Fibroblast of villous mesenchyme (primary cell): ENCODE data around the gene FXR2. TPM values are rescaled to one million over a fixed set of nuclear protein-coding genes. Genes with fewer than 3 reads are reported as not detected.
"Not testable (repeated sequence)": the region's sequence is repeated elsewhere in the genome, so short reads cannot be mapped to it uniquely, and the experiment has no call there.

ENCODE experiments used
- DNase-seq: peaks from one replicate; pipeline ENCODE4 v3.0.0-alpha.2; 2010; ENCODE audit warnings: low read depth
- H3K4me3 ChIP-seq: 2 replicates; pipeline ENCODE4 v1.5.1; 2011; ENCODE audit warnings: low read depth, mild to moderate bottlenecking, low read length
- CTCF ChIP-seq: IDR thresholded peaks from 2 replicates; pipeline ENCODE4 v1.5.1; 2012; ENCODE audit warnings: low read depth, mild to moderate bottlenecking, low read length; ENCODE audit not compliant: insufficient read depth
- total RNA-seq: library from RNA; depleted of rRNA; stranded (reverse); fragments of >200 nt; gene quantifications from 2 replicates; pipeline ENCODE4 v1.2.3, GENCODE V29; 2012

FXR2 gene
- total RNA-seq, 1 donor, result 39.7 TPM

DNA sequence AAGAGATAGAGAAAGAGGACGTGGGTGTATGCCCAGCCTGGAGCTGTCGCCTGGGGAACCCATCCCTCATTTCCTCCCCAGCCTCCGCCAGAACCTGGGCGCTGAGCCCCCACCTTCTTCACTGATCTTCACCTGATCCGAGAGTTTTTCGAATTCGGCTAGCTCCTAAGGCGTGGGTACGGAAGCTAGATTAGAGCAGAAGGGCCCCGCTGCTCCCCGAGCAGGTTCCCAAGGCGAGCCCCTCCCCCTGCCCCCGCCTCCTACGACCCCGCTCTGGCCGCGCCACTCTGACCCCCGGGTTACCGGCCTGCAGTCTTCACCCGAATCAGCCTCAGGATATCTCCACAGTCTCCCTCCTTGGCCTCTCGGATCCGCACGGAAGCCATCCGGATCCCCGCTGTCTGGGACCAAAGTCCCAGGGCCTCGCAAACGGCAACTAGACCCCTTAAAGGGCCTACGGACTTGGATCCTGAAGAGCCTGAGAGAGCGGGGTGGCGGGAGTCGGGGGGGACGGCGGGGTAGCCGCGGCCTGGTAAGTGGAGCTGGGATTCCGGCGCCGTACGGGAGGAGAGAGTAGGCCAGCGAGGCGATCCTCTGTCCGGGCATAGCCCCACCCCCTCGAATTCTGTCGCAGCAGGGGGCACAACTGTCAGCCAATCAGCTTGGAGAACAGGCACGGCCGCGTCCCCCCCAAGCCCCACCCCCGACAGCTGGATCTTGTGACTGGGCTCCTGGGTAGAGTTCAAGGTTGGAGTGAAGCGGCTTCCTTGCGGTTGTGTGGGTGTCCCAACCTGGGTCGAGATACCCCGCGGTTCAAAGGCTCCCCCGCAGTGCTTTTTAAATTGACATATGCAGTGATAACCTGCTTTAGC lies 12.8 kb upstream of the FXR2 start, which contains the start of gene SAT2:
Gene SAT2 (minus strand): TSS at position 572 of the 872 bp plus-strand sequence. CDS start 186 bp downstream, at position 386.
- peak; percentile 97 for DNase-seq
- no peak for TF ChIP-seq CTCF
- H3K4me3 ChIP-seq, result peak within 1 kb of the TSS; percentile 62

DNA sequence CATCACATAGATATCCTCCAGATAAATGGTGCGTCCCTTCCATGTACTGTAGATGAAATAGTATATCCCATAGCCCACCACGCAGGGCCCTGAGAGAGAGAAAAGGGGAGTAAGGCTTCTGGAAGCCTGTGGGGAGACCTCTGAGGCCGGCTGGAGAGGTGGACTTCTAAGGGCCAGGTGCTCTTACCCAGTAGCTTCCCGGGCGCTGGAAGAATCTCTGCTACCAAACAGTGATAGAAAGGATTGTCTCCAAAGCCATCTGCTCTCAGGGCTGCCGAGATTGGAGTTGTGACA lies 12.2 kb upstream of the FXR2 start:
- H3K4me3 ChIP-seq, result peak overlapping the region; percentile 62
- no peak for TF ChIP-seq CTCF
- no peak for DNase-seq

- no peak for TF ChIP-seq CTCF
- peak overlapping the region; percentile 62 for H3K4me3 ChIP-seq
- DNase-seq, result no peak
Observed at GRCh38 chr17:7626307-7626706, 11.6 kb upstream of the FXR2 start.

DNA sequence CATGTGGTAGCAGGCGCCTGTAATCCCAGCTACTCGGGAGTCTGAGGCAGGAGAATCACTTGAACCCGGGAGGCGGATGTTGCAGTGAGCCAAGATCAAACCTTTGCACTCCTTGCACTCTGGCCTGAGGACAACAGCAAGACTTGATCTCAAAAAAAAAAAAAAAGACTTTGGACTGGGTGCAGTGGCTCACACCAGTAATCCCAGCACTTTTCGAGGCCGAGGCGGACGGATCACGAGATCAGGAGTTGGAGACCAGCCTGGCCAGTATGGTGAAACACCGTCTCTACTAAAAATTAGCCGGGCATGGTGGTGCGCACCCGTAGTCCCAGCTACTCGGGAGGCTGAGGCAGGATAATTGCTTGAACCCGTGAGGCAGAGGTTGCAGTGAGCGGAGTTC lies 11.1 kb upstream of the FXR2 start:
- H3K4me3 ChIP-seq, DNase-seq: not testable (repeated sequence)

GRCh38 chr17:7623661-7624060 lies 9.0 kb upstream of the FXR2 start:
- DNase-seq, result no peak
- no peak overlapping the region for H3K4me3 ChIP-seq
- no peak for TF ChIP-seq CTCF

DNA sequence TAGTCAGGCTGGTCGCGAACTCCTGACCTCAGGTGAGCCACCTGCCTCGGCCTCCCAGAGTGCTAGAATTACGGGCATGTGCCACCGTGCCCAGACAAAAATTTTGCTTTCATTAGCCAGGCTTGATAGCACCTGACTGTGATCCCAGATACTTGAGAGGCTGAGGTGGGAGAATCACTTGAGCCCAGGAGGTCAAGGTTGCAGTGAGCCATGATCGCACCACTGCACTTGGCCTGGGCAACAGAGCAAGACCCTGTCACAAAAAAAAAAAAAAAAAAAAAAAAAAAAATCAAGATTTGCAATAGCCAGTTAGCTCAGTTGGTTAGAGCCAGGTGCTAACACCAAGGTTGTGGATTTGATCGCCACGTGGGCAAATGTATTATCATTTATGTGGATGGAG lies 6.1 kb upstream of the FXR2 start:
- no peak for DNase-seq
- no peak for TF ChIP-seq CTCF
- no peak overlapping the region for H3K4me3 ChIP-seq

DNA sequence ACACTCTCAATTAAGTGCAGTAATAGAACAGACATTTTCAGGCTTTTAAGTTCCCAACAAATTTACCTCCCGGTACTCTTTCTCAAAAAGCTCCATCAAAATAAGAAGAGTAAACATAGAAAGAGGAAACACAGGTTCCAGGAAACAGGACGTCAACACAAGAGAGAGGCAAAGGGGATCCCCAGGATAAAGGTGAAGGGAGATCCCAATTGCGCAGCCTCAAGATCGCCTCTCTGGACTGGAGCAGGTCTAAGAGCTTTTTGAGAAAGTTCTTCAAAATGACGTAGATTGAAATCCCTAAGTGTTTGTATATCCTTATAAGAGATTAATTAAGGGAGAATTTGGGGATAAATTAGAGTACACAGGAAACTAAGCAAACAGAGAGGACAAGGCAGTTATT lies 3.9 kb upstream of the FXR2 start:
- DNase-seq, result no peak

More for the DNA sequence above, 3.9 kb upstream of the FXR2 start:
- H3K4me3 ChIP-seq, result no peak overlapping the region
- no peak for TF ChIP-seq CTCF
